GM12892 (cell line): Measurements from ENCODE around the gene MON2.

Experiments
- POLR2A ChIP-seq: IDR thresholded peaks from 2 replicates; pipeline ENCODE4 v1.6.1; 2011; ENCODE audit warnings: low read depth, low read length, control low read depth
- POLR2AphosphoS5 ChIP-seq: IDR thresholded peaks from 2 replicates; pipeline ENCODE4 v1.6.1; 2011; ENCODE audit warnings: low read depth, low read length, control low read depth
- TAF1 ChIP-seq: IDR thresholded peaks from 2 replicates; pipeline ENCODE4 v1.6.1; 2011; ENCODE audit warnings: low read depth, mild to moderate bottlenecking, control low read depth, low read length, borderline replicate concordance

DNA sequence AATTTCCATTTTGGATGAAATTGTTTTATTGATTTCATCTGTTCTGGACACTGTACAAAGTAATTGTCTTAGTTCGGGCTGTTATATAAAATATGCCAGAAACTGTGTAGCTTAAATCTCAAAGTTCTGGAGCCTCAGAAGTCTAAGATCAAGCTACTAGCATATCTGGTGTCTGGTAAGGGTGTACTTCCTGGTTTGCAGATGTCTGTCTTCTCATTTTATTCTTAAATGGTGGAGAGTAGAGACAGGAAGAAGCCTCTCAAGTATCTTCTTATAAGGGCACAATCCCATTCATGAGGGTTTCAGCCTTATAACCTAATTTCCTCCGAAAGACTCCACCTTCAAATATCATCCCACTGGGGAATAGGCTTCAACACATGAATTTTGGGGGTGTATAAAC is 51.3 kb downstream of the MON2 start:
- TF ChIP-seq POLR2A (no peak), POLR2AphosphoS5 (no peak), TAF1 (no peak)
